Measurements from ENCODE around the gene FBXL15. TPM values are rescaled to one million over a fixed set of nuclear protein-coding genes. Genes with fewer than 3 reads are reported as not detected.

Gene FBXL15
- total and polyA plus RNA-seq, 2 donors (not counting 3 experiments of a cell fraction or from before 2014, with no cell fraction given): 9.9 to 15.3 TPM

DNA sequence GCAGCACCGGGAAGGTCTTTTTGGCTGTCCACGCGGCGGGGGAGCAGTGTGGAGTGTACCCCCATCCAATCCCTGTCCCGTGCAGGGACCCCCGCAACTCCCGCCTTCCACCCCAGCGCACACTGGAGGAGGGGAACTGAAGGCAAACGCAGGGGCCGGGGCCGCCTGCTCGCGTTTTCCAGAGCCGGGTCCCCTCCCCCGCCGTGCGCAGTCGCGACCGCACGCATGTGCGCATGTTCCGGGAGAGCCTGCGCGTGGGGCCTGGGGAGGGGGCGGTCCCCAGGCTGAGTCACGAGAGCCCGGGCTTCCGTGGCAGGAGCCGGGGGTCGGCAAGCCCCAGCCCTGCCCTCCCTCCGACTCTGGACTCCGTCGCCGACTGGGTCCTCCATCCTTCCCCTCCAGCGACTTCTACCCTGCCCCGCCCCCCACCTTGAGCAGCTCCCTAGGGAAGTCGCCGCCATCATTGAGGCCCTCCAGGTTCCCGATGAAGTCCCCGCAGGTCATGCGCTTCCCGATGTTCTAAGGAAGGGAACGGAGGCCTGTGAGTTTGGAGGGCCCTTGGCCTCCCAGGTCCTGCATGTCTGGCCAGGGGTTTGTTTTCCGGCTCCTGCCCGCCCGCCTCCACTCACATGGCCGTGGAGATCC is 10.1 kb upstream of the FBXL15 start:
- no peak for TF ChIP-seq MYC (IDR thresholded peaks at IDR 0.05; ENCODE audit: low read depth, low read length)
- TF ChIP-seq EZH2 (IDR thresholded peaks at IDR 0.05; ENCODE audit: borderline replicate concordance, low read depth, low read length, severe bottlenecking): peak; percentile 82
- no peak for TF ChIP-seq POLR2A (IDR thresholded peaks at IDR 0.05; ENCODE audit: low read depth, low read length)
- no peak for TF ChIP-seq JUN (IDR thresholded peaks at IDR 0.05; ENCODE audit: borderline replicate concordance, insufficient read depth, insufficient read length, low read depth)
- no peak for TF ChIP-seq POLR2AphosphoS5 (IDR thresholded peaks at IDR 0.05; ENCODE audit: insufficient read depth, low read depth, low read length)
- no peak for TF ChIP-seq FOS (IDR thresholded peaks at IDR 0.05; ENCODE audit: borderline replicate concordance, insufficient read depth, low read length)
- TF ChIP-seq, protein P1, sequence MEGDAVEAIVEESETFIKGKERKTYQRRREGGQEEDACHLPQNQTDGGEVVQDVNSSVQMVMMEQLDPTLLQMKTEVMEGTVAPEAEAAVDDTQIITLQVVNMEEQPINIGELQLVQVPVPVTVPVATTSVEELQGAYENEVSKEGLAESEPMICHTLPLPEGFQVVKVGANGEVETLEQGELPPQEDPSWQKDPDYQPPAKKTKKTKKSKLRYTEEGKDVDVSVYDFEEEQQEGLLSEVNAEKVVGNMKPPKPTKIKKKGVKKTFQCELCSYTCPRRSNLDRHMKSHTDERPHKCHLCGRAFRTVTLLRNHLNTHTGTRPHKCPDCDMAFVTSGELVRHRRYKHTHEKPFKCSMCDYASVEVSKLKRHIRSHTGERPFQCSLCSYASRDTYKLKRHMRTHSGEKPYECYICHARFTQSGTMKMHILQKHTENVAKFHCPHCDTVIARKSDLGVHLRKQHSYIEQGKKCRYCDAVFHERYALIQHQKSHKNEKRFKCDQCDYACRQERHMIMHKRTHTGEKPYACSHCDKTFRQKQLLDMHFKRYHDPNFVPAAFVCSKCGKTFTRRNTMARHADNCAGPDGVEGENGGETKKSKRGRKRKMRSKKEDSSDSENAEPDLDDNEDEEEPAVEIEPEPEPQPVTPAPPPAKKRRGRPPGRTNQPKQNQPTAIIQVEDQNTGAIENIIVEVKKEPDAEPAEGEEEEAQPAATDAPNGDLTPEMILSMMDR (IDR thresholded peaks at IDR 0.05; ENCODE audit: extremely low read depth in 1 of 2, insufficient read depth in 1 of 2, low read depth in 1 of 2, low read length in 2 of 2): no peak
- Histone ChIP-seq H3K36me3 (ENCODE audit: control insufficient read depth in 2 of 2, extremely low read depth in 1 of 2, insufficient read depth in 2 of 2, low read length in 2 of 2) (no peaks in the 10 kb centered on the region), H3K9ac (replicated peaks; ENCODE audit: extremely low read depth, insufficient read depth, low read length) (no peak overlapping the region), H3K9me3 (replicated peaks; ENCODE audit: control insufficient read depth, insufficient read depth, low read length) (no peaks in the 10 kb centered on the region), H3K4me1 (ENCODE audit: control insufficient read depth, extremely low read depth, insufficient read depth, low read length) (no peaks in the 10 kb centered on the region), H3K9me1 (replicated peaks; ENCODE audit: control insufficient read depth, extremely low read depth, insufficient read depth, low read length) (no peaks in the 10 kb centered on the region), H3K4me3 (replicated peaks in 1 of 3; ENCODE audit: insufficient read depth in 1 of 3, low read depth in 1 of 3, low read length in 3 of 3) (peak overlapping the region in 1 of 3 experiments; percentile 23), H4K20me1 (replicated peaks; ENCODE audit: control insufficient read depth, extremely low read depth, insufficient read depth, low read length) (no peaks in the 10 kb centered on the region), H3K79me2 (ENCODE audit: control insufficient read depth, insufficient read depth, low read length) (no peaks in the 10 kb centered on the region), H3K4me2 (ENCODE audit: insufficient read depth, low read length) (no peak overlapping the region), H3K27me3 (ENCODE audit: control insufficient read depth in 2 of 2, insufficient read depth in 2 of 2, low read length in 2 of 2) (peaks cover 40 to 53% of the 10 kb centered on the region in 2 experiments), H3K27ac (ENCODE audit: insufficient read depth, low read depth, low read length) (no peak overlapping the region), H2AFZ (ENCODE audit: low read depth, low read length) (no peak overlapping the region)
- no TSS peak for BruUV-seq (replicated peaks)
- POLR2A ChIA-PET: no interaction called here
- FAIRE-seq (no peak), DNase-seq (ENCODE audit: low read depth, low spot score) (no peak)
- CTCF ChIA-PET: interaction anchor here (0.6 to 1.8 kb wide), 5 partner anchors 11 to 69 kb away, joined by 3 to 5 read pairs (median 4); no protein-coding TSS in a partner anchor
- intact Hi-C loops (cut with micrococcal nuclease) (no loop called here), dilution Hi-C loops (cut with MboI; ENCODE audit: extremely low pct_ligation_motif_present, low sequenced_read_pairs) (no loop called here)
